ENCODE measurements around the gene GAS2.
"Not testable (repeated sequence)": the region's sequence is repeated elsewhere in the genome, so short reads cannot be mapped to it uniquely, and the experiment has no call there.

- not testable (repeated sequence) for TF ChIP-seq MXI1 (IDR thresholded peaks at IDR 0.05; ENCODE audit: borderline replicate concordance, low read depth, low read length); CTCF (conservative IDR thresholded peaks at IDR 0.05; ENCODE audit: low read depth, low read length); BHLHE40 (IDR thresholded peaks at IDR 0.05; ENCODE audit: low read depth, low read length); RCOR1 (IDR thresholded peaks at IDR 0.05; ENCODE audit: insufficient replicate concordance, low read length); RFX5 (IDR thresholded peaks at IDR 0.05; ENCODE audit: low read depth, low read length); FOS (IDR thresholded peaks at IDR 0.05; ENCODE audit: low read depth, low read length); POLR2A (IDR thresholded peaks at IDR 0.05; ENCODE audit: low read depth, low read length); CEBPB (IDR thresholded peaks at IDR 0.05; ENCODE audit: low read depth, low read length)
- TF ChIP-seq, protein P1, sequence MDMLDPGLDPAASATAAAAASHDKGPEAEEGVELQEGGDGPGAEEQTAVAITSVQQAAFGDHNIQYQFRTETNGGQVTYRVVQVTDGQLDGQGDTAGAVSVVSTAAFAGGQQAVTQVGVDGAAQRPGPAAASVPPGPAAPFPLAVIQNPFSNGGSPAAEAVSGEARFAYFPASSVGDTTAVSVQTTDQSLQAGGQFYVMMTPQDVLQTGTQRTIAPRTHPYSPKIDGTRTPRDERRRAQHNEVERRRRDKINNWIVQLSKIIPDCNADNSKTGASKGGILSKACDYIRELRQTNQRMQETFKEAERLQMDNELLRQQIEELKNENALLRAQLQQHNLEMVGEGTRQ (IDR thresholded peaks at IDR 0.05; ENCODE audit: low read depth, low read length) = not testable (repeated sequence)
These were observed 14.1 kb upstream of the GAS2 start for GRCh38 chr11:22652346-22652745.

Measured in IMR-90 (cell line).